H1 (cell line): Measurements from ENCODE around the gene WIPF1. TPM values are rescaled to one million over a fixed set of nuclear protein-coding genes. Genes with fewer than 3 reads are reported as not detected.

Source experiments
- CTCF ChIA-PET: fragments of 300-600 bp; sonication (Branson Sonifier 250); formaldehyde crosslinking; loops from one replicate; lab custom pipeline; 2021; ENCODE audit not compliant: partially characterized antibody; lab: Charles Lee
- POLR2A ChIA-PET: fragments of 300-600 bp; sonication (Branson Sonifier 250); formaldehyde crosslinking; loops from one replicate; lab custom pipeline; 2021; ENCODE audit warnings: inconsistent platforms; ENCODE audit not compliant: partially characterized antibody; lab: Charles Lee
- DNase-seq, 2 experiments: peaks; one replicate each; pipeline versions ENCODE4 v3.0.0 to v3.0.0-alpha.2; 2010 to 2022; ENCODE audit warnings: low spot score in 2 of 2, low read depth in 1 of 2, mixed read lengths in 1 of 2
- FAIRE-seq: peaks from 2 replicates; lab custom pipeline; 2011; peaks lifted over from hg19 to GRCh38; lab: Jason Lieb, UNC
- H2AFZ ChIP-seq: 2 replicates; pipeline ENCODE4 v1.8.1; 2012; ENCODE audit warnings: low read length, inconsistent platforms
- H2AK5ac ChIP-seq: 2 replicates; pipeline ENCODE4 v1.6.1; 2013; ENCODE audit warnings: low read depth, low read length
- H2BK120ac ChIP-seq: replicated peaks from 2 replicates; pipeline ENCODE3; 2013; ENCODE audit warnings: low read depth, low read length, inconsistent platforms
- H2BK12ac ChIP-seq: 2 replicates; pipeline ENCODE4 v1.6.1; 2013; ENCODE audit warnings: low read depth, low read length
- H2BK15ac ChIP-seq: 2 replicates; pipeline ENCODE4 v1.6.1; 2013; ENCODE audit warnings: low read length
- H2BK20ac ChIP-seq: 2 replicates; pipeline ENCODE4 v1.6.1; 2013; ENCODE audit warnings: low read length
- H2BK5ac ChIP-seq: 2 replicates; pipeline ENCODE4 v1.6.1; 2013; ENCODE audit warnings: low read depth, low read length
- H3K14ac ChIP-seq: 2 replicates; pipeline ENCODE4 v1.6.1; 2013; ENCODE audit warnings: inconsistent platforms; ENCODE audit not compliant: insufficient read length
- H3K18ac ChIP-seq: 2 replicates; pipeline ENCODE4 v1.6.1; 2013; ENCODE audit warnings: low read length; ENCODE audit errors: extremely low read depth
- H3K23ac ChIP-seq: 2 replicates; pipeline ENCODE4 v1.6.1; 2013; ENCODE audit warnings: inconsistent platforms; ENCODE audit not compliant: insufficient read length
- H3K23me2 ChIP-seq: 2 replicates; pipeline ENCODE4 v1.6.1; 2013; ENCODE audit warnings: low read depth, low read length
- H3K27ac ChIP-seq: 2 replicates; pipeline ENCODE4 v1.6.1; 2011; ENCODE audit warnings: low read depth, low read length, inconsistent platforms
- H3K27me3 ChIP-seq, 4 experiments: replicated peaks in 1 of 4; 1 replicate in 1 of 4; 2 replicates in 3 of 4; pipeline versions ENCODE4 v1.6.1 to v1.8.1; 2011 to 2013; ENCODE audit warnings: low read length in 3 of 4, mild to moderate bottlenecking in 3 of 4, inconsistent platforms in 2 of 4, mixed read lengths in 2 of 4, moderate library complexity in 1 of 4; ENCODE audit not compliant: control insufficient read depth in 3 of 4, insufficient read depth in 3 of 4; ENCODE audit errors: extremely low read depth in 1 of 4
- H3K36me3 ChIP-seq, 4 experiments: 2 replicates each; pipeline versions ENCODE4 v1.6.1 to v1.8.1; 2011 to 2013; ENCODE audit warnings: mild to moderate bottlenecking in 4 of 4, low read length in 3 of 4, moderate library complexity in 2 of 4, control low read depth in 1 of 4, inconsistent platforms in 1 of 4; ENCODE audit not compliant: insufficient read depth in 4 of 4, control insufficient read depth in 2 of 4
- H3K4ac ChIP-seq: replicated peaks from 2 replicates; pipeline ENCODE3; 2013; ENCODE audit warnings: low read length, low read depth, mixed read lengths, inconsistent platforms; ENCODE audit not compliant: insufficient read length
- H3K4me1 ChIP-seq, 4 experiments: replicated peaks in 1 of 4; 1 replicate in 1 of 4; 2 replicates in 3 of 4; pipeline versions ENCODE4 v1.6.1 to v1.8.1; 2011 to 2013; ENCODE audit warnings: low read length in 3 of 4, inconsistent platforms in 2 of 4, mixed read lengths in 1 of 4; ENCODE audit not compliant: insufficient read depth in 4 of 4, control insufficient read depth in 3 of 4
- H3K4me2 ChIP-seq, 2 experiments: 2 replicates each; pipeline versions ENCODE4 v1.6.1 to v1.8.1; 2011 to 2013; ENCODE audit warnings: low read depth in 2 of 2, low read length in 2 of 2, control low read depth in 1 of 2, inconsistent platforms in 1 of 2, mild to moderate bottlenecking in 1 of 2; ENCODE audit not compliant: insufficient read depth in 1 of 2
- H3K4me3 ChIP-seq, 4 experiments: fragments of 200-600, 300-600 bp in 1 of 4; sonication (generic), shearing (Covaris generic), sonication (Bioruptor Twin) in 1 of 4; 2 replicates each; pipeline versions ENCODE4 v1.5.1 to v1.8.1; 2011 to 2016; ENCODE audit warnings: low read length in 4 of 4, low read depth in 3 of 4, control low read depth in 2 of 4, inconsistent platforms in 2 of 4, mild to moderate bottlenecking in 2 of 4, mixed read lengths in 1 of 4, moderate library complexity in 1 of 4; ENCODE audit not compliant: insufficient read depth in 2 of 4; ENCODE audit errors: extremely low read depth in 1 of 4
- H3K56ac ChIP-seq: replicated peaks from 2 replicates; pipeline ENCODE3; 2013; ENCODE audit warnings: low read depth, mild to moderate bottlenecking, mixed read lengths, low read length, inconsistent platforms; ENCODE audit not compliant: insufficient read length
- H3K79me1 ChIP-seq: 2 replicates; pipeline ENCODE4 v1.6.1; 2013; ENCODE audit warnings: low read depth, low read length, control low read depth
- H3K79me2 ChIP-seq, 2 experiments: 2 replicates each; pipeline versions ENCODE4 v1.6.1 to v1.8.1; 2012 to 2013; ENCODE audit warnings: low read length in 2 of 2, mild to moderate bottlenecking in 2 of 2, inconsistent platforms in 1 of 2; ENCODE audit not compliant: insufficient read depth in 2 of 2, control insufficient read depth in 1 of 2
- H3K9ac ChIP-seq, 4 experiments: replicated peaks in 1 of 4; 1 replicate in 1 of 4; 2 replicates in 3 of 4; pipeline versions ENCODE4 v1.6.1 to v1.8.1; 2011 to 2013; ENCODE audit warnings: low read depth in 3 of 4, low read length in 3 of 4, control low read depth in 2 of 4, mild to moderate bottlenecking in 2 of 4, moderate library complexity in 2 of 4, inconsistent platforms in 1 of 4; ENCODE audit errors: extremely low read depth in 1 of 4
- H3K9me3 ChIP-seq, 2 experiments: 2 replicates each; pipeline versions ENCODE4 v1.6.1 to v1.8.1; 2012 to 2013; ENCODE audit warnings: mild to moderate bottlenecking in 2 of 2, moderate library complexity in 2 of 2, control low read depth in 1 of 2, inconsistent platforms in 1 of 2, low read depth in 1 of 2, low read length in 1 of 2, mixed read lengths in 1 of 2; ENCODE audit not compliant: insufficient read depth in 2 of 2
- H4K20me1 ChIP-seq, 2 experiments: replicated peaks in 1 of 2; 2 replicates each; pipeline versions ENCODE3 to v1.8.1; 2011 to 2013; ENCODE audit warnings: inconsistent platforms in 2 of 2, low read length in 2 of 2, mild to moderate bottlenecking in 1 of 2; ENCODE audit not compliant: insufficient read depth in 2 of 2, control insufficient read depth in 1 of 2
- H4K5ac ChIP-seq: 2 replicates; pipeline ENCODE4 v1.6.1; 2013; ENCODE audit warnings: low read length, low read depth, mixed read lengths, inconsistent platforms; ENCODE audit not compliant: insufficient read length
- H4K8ac ChIP-seq: 2 replicates; pipeline ENCODE4 v1.8.0; 2013; ENCODE audit warnings: mild to moderate bottlenecking, moderate library complexity, low read length, inconsistent platforms; ENCODE audit not compliant: insufficient read depth; ENCODE audit errors: extremely low read depth
- H4K91ac ChIP-seq: replicated peaks from 2 replicates; pipeline ENCODE3; 2013; ENCODE audit warnings: low read length, mixed read lengths, inconsistent platforms; ENCODE audit not compliant: insufficient read length
- E2F6 ChIP-seq: IDR thresholded peaks from 2 replicates; pipeline ENCODE4 v1.6.1; 2012; ENCODE audit warnings: inconsistent platforms
- SIN3A ChIP-seq, 2 experiments: IDR thresholded peaks in 1 of 2; conservative IDR thresholded peaks in 1 of 2; 2 replicates each; pipeline ENCODE4 v1.6.1; 2011 to 2012; ENCODE audit warnings: low read length in 2 of 2, improper control_type of control experiment in 1 of 2, low read depth in 1 of 2, mild to moderate bottlenecking in 1 of 2
- SIRT6 ChIP-seq: IDR thresholded peaks from one replicate; pipeline ENCODE4 v1.7.1; 2012; ENCODE audit warnings: low read length, inconsistent platforms
- WGBS, 2 experiments: shearing (Covaris generic) in 1 of 2; methylation state at CpG; one replicate each; pipeline versions ENCODE4 v1.1.6 to v1.1.7; 2013 to 2015; ENCODE audit warnings: low lambda C conversion rate in 2 of 2, mixed read lengths in 2 of 2, inconsistent platforms in 1 of 2, low coverage in 1 of 2, missing lambda C conversion rate in 1 of 2; ENCODE audit not compliant: insufficient replicate concordance in 2 of 2, insufficient coverage in 1 of 2, insufficient read length in 1 of 2; ENCODE audit errors: extremely low coverage in 1 of 2, missing lambda C conversion rate in 1 of 2; 5-methylcytosine and 5-hydroxymethylcytosine counted together
- polyA plus RNA-seq, 7 experiments: library from polyadenylated mRNA; depleted of rRNA in 3 of 7; stranded (reverse) in 5 of 7; unstranded in 2 of 7; fragments of >200 nt in 5 of 7; fragments of 200-250 nt in 2 of 7; gene quantifications; 1 replicate in 5 of 7; 2 replicates in 1 of 7; 4 replicates in 1 of 7; pipeline versions ENCODE4 v1.2.1 to v1.2.3, GENCODE V29; 2011 to 2013; ENCODE audit warnings: missing spikeins in 2 of 7, mixed read lengths in 2 of 7
- total RNA-seq: library from RNA; stranded (reverse); fragmentation: NEBNext Ultra II Directional; extraction: Animal tissue kit (Norgen Biotek cat#: 25700); gene quantifications from 2 replicates; pipeline ENCODE4 v1.2.1, GENCODE V29; 2021

WIPF1 gene
- total and polyA plus RNA-seq, 2 of the 8 experiments (the other 6 are each of a cell fraction or from before 2014, with no cell fraction given): 4.7 to 5.2 TPM

- Histone ChIP-seq H3K4me3 (no peak overlapping the region), H4K91ac (no peak overlapping the region), H3K36me3 (no peaks in the 10 kb centered on the region; a peak in 1 of 8 replicates), H2BK15ac (no peak overlapping the region), H4K8ac (no peak overlapping the region), H3K4ac (no peak overlapping the region), H3K18ac (no peak overlapping the region), H3K27ac (no peak overlapping the region), H4K20me1 (no peaks in the 10 kb centered on the region), H3K4me1 (no peaks in the 10 kb centered on the region), H3K23ac (no peak overlapping the region), H2BK12ac (no peak overlapping the region), H2BK20ac (no peak overlapping the region), H3K27me3 (no peaks in the 10 kb centered on the region), H2AFZ (no peak overlapping the region), H3K79me2 (no peaks in the 10 kb centered on the region), H3K4me2 (no peak overlapping the region), H2BK5ac (no peak overlapping the region), H3K56ac (no peak overlapping the region), H3K9ac (no peak overlapping the region)
- CTCF ChIA-PET: interaction anchor here (1.6 kb wide), 1 partner anchor 35 kb away, joined by 3 read pairs; no protein-coding TSS in a partner anchor
- FAIRE-seq (no peak), DNase-seq (no peak)
- 55% methylated on average over 5 of the region's 5 CpGs; no CpG with 5 or more reads in 1 of the 2 experiments for WGBS, 2 experiments
- TF ChIP-seq SIN3A (conservative IDR thresholded peaks at IDR 0.05 in 1 of 2, IDR thresholded peaks at IDR 0.05 in 1 of 2; ENCODE audit: low read depth in 1 of 2, low read length in 2 of 2): no peak
- no peak for TF ChIP-seq SIRT6
- TF ChIP-seq E2F6: no peak
- TF ChIP-seq, all 59 proteins: peak for 0
- peaks cover 45 to 49% of the 10 kb centered on the region in 2 experiments for H3K9me3 ChIP-seq
- H2BK120ac ChIP-seq: no peak overlapping the region
- no peaks in the 10 kb centered on the region for H3K79me1 ChIP-seq
- 0 out of 2 replicates have a peak, but pooled peaks cover 2% of the 10 kb centered on the region for H3K23me2 ChIP-seq
- POLR2A ChIA-PET: no interaction called here
- H4K5ac ChIP-seq: no peak overlapping the region
- no peak overlapping the region for H3K14ac ChIP-seq
- no peak overlapping the region for H2AK5ac ChIP-seq
Observed at GRCh38 chr2:174511580-174512260, 85.9 kb downstream of the WIPF1 start.
